Heart left ventricle (tissue), 16 donors: ENCODE measurements around the gene EVPLL. TPM values are rescaled to one million over a fixed set of nuclear protein-coding genes. Genes with fewer than 3 reads are reported as not detected.

Experiments used
- ATAC-seq, 4 donors: fragments of 200-7000 bp; cut with Tn5 transposase; one replicate each; pipeline ENCODE4 v1.9.1; 2020 to 2022; ENCODE audit warnings: moderate library complexity in 4 of 4, mild to moderate bottlenecking in 3 of 4, moderate number of reproducible peaks in 1 of 4
- DNase-seq, 5 donors: peaks; one replicate each; pipeline ENCODE4 v3.0.0-alpha.2; 2020
- H3K27ac ChIP-seq, 12 donors: fragments of 200-600 bp; sonication (generic) in 4 of 12; one replicate each; pipeline versions ENCODE4 v1.5.0 to v1.8.0; 2016 to 2022; ENCODE audit warnings: mild to moderate bottlenecking in 2 of 12
- H3K27me3 ChIP-seq, 9 donors: fragments of 200-600 bp; sonication (generic) in 2 of 9; one replicate each; pipeline versions ENCODE4 v1.5.1 to v1.8.0; 2016 to 2022; ENCODE audit warnings: mild to moderate bottlenecking in 3 of 9
- H3K36me3 ChIP-seq, 9 donors: fragments of 200-600 bp; sonication (generic) in 2 of 9; one replicate each; pipeline versions ENCODE4 v1.5.0 to v1.8.0; 2018 to 2022; ENCODE audit warnings: mild to moderate bottlenecking in 2 of 9
- H3K4me1 ChIP-seq, 12 donors: fragments of 200-600 bp; sonication (generic) in 4 of 12; one replicate each; pipeline versions ENCODE4 v1.5.0 to v1.8.0; 2016 to 2022; ENCODE audit warnings: mild to moderate bottlenecking in 3 of 12
- H3K4me3 ChIP-seq, 12 donors: fragments of 200-600 bp; sonication (generic) in 4 of 12; one replicate each; pipeline versions ENCODE4 v1.5.0 to v1.8.0; 2017 to 2022; ENCODE audit warnings: mild to moderate bottlenecking in 9 of 12, moderate library complexity in 4 of 12
- H3K9me3 ChIP-seq, 12 donors: fragments of 200-600 bp; sonication (generic) in 4 of 12; one replicate each; pipeline versions ENCODE4 v1.5.0 to v1.8.0; 2016 to 2022; ENCODE audit warnings: mild to moderate bottlenecking in 1 of 12
- POLR2A ChIP-seq, 2 donors: fragments of 450-650 bp; IDR thresholded peaks; one replicate each; pipeline ENCODE4 v1.6.1; 2017; ENCODE audit warnings: antibody characterized with exemption in 2 of 2, mild to moderate bottlenecking in 2 of 2, moderate library complexity in 2 of 2
- WGBS, 4 donors: extraction: QIAGEN DNeasy Blood & Tissue Kit in 2 of 4; methylation state at CpG; one replicate each; pipeline versions ENCODE4 v1.1.5 to v1.1.7; 2013 to 2018; 5-methylcytosine and 5-hydroxymethylcytosine counted together
- intact Hi-C, 10 donors: fragments of 100-400 bp; cut with DNase I; formaldehyde crosslinking; loops; one replicate each; pipeline versions ENCODE4 v1.11.1 to v1.14.2; 2022
- polyA plus RNA-seq, 2 donors: library from polyadenylated mRNA; stranded (reverse); fragments of 200-250 nt; gene quantifications; one replicate each; pipeline ENCODE4 v1.2.3, GENCODE V29; 2013
- total RNA-seq, 9 donors: library from RNA; depleted of rRNA in 2 of 9; stranded (reverse); fragments of >200 nt in 2 of 9; fragmentation: NEBNext Ultra II Directional in 3 of 9; extraction: Animal tissue kit (Norgen Biotek cat#: 25700) in 3 of 9; gene quantifications; one replicate each; pipeline versions ENCODE4 v1.1.0 to v1.2.4, GENCODE V29; 2016 to 2023
- TF ChIP-seq, protein P1 (sequence below), 12 donors: fragments of 200-600 bp; sonication (generic) in 4 of 12; IDR thresholded peaks; one replicate each; pipeline versions ENCODE4 v1.5.0 to v1.8.0; 2018 to 2022; ENCODE audit warnings: antibody characterized with exemption in 12 of 12, mild to moderate bottlenecking in 5 of 12
- donor health status: ischemic (EF 13 %, LVEDD 7.1; RV severe dilation, severe dysfunction).
- donor health status: healthy with polysubstance abuse.
- donor health status: DM: no; HTN: yes; CAD: no.
- donor health status: DM: no; HTN: no; CAD: no.
- donor health status: ischemic (EF 25% LVEDD 6.9; RV normal size, moderate dysfunction).
- donor health status: ischemic (EF 25% LVEDD 5.7; RV mildly dilated, moderate dysfunction).
- donor health status: healthy.
- donor health status: DM: yes; HTN: yes; CAD: no.
- donor health status: ischemic (EF 35%, LVEDD 5.7; RV mildly dilated, moderate dysfunction).
- donor health status: nonischemic (EF 11% LVEDD 7.7; RV severe dilation, severe dysfunction).
- donor health status: DM: yes; HTN: yes; CAD: no.
- donor health status: PGD.
- donor health status: ischemic (EF 29% LVEDD 5.4; RV normal size, mild dysfunction).
- donor health status: nonischemic (EF 23%, LVEDD 6.1; RV moderate dilation, normal function).

The EVPLL gene
- total and polyA plus RNA-seq, 11 donors: not detected

DNA sequence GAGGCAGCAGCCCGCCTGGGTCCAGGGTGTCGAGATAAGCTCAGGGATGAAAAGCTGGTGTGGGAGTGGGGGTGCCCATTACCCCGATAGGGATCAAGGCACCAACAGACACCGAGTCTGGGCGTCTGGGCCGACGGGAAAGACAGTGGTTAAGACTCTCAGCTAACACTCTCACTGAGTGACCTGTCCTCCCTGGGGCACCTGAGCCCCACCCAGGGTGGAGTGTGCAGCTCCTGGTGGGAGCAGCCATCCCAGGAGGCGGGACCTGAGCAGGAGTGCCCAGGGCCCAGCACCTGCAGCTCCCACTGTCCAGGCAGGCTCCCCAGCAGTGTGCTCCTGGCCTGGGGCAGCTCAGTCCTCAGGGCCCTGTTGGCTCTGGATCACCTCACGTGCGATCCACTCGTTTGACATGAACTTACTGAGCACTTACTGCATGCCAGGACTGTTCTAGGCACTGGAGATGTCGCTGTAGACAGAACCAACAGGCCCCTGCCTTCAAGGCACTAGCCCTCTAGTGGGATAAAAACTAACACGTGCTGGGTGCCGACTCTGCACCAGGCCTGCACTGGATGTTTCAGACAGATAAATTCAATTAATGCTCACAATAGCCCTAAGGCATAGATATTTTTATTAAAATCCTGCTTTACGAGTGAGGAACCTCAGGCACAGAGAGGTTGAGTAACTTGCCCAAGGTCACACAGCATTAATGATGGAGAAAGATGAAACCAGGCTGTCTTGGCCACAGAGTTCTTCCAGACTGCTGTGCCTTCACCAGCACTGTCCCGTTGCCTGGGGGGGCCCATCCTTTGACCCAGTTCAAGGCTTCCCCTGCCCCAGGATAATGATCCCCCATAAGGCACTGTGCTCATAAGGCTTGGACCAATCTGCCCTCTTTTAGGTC, 1.9 kb downstream of the EVPLL start:
- Histone ChIP-seq H3K27ac (no peak overlapping the region), H3K9me3 (peaks cover 0 to 10% (median 0%) of the 10 kb centered on the region in 12 donors), H3K4me1 (peaks cover 0 to 5% (median 0%) of the 10 kb centered on the region in 12 donors), H3K36me3 (no peaks in the 10 kb centered on the region), H3K4me3 (no peak overlapping the region), H3K27me3 (peaks cover 11 to 46% (median 24%) of the 10 kb centered on the region in 9 donors)
- intact Hi-C loops: no loop called here
- ATAC-seq (no peak), DNase-seq (no peak)
- 71 to 77% (median 75%) methylated on average over 13 to 16 of the region's 16 CpGs for WGBS, 4 donors
- TF ChIP-seq, protein P1, sequence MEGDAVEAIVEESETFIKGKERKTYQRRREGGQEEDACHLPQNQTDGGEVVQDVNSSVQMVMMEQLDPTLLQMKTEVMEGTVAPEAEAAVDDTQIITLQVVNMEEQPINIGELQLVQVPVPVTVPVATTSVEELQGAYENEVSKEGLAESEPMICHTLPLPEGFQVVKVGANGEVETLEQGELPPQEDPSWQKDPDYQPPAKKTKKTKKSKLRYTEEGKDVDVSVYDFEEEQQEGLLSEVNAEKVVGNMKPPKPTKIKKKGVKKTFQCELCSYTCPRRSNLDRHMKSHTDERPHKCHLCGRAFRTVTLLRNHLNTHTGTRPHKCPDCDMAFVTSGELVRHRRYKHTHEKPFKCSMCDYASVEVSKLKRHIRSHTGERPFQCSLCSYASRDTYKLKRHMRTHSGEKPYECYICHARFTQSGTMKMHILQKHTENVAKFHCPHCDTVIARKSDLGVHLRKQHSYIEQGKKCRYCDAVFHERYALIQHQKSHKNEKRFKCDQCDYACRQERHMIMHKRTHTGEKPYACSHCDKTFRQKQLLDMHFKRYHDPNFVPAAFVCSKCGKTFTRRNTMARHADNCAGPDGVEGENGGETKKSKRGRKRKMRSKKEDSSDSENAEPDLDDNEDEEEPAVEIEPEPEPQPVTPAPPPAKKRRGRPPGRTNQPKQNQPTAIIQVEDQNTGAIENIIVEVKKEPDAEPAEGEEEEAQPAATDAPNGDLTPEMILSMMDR (IDR thresholded peaks at IDR 0.05): no peak
- no peak for TF ChIP-seq POLR2A (IDR thresholded peaks at IDR 0.05)

DNA sequence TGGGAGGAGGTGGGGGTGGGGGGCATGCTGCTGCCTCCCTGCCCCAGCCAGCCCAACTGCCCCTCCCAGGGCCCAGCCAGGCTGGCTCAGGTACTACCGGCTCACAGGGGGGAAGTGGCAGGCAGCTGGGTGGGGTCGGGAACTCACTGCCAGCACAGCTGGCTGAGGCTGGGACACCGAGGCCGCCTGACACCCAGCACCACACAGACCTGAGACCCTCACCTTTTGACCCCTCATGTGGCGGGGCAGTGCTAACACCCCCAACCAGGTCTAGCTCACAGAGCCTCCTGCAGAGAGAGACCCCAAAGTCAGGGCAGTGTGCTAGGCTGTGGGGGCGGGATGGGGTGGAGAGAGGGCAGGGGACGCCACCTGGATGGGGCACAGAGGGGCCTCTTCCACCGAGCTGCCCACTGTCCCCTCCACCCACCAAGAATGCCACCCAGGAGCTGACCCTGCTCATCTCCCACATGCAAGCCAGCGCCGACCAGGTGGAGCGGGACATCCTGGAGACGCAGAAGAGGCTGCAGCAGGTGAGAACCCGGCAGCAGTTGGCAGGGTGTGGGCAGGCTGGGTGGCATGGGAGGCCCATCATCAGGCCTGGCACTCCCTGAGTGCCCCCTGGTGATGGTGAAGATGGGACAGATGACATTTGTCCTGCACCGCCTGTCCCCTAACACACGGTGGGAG, 3.0 kb downstream of the EVPLL start:
- ATAC-seq (no peak), DNase-seq (no peak)
- H3K27me3 ChIP-seq: peaks cover 11 to 46% (median 24%) of the 10 kb centered on the region in 9 donors
- no peak overlapping the region for H3K27ac ChIP-seq
- H3K36me3 ChIP-seq: no peaks in the 10 kb centered on the region
- TF ChIP-seq, protein P1 (IDR thresholded peaks at IDR 0.05): no peak
- TF ChIP-seq POLR2A (IDR thresholded peaks at IDR 0.05): no peak
- 68 to 75% (median 69%) methylated on average over 4 to 15 of the region's 15 CpGs for WGBS, 4 donors
- H3K9me3 ChIP-seq: peaks cover 0 to 3% (median 0%) of the 10 kb centered on the region in 12 donors
- intact Hi-C loops: no loop called here
- H3K4me1 ChIP-seq: peaks cover 0 to 5% (median 0%) of the 10 kb centered on the region in 12 donors
- H3K4me3 ChIP-seq: no peak overlapping the region

DNA sequence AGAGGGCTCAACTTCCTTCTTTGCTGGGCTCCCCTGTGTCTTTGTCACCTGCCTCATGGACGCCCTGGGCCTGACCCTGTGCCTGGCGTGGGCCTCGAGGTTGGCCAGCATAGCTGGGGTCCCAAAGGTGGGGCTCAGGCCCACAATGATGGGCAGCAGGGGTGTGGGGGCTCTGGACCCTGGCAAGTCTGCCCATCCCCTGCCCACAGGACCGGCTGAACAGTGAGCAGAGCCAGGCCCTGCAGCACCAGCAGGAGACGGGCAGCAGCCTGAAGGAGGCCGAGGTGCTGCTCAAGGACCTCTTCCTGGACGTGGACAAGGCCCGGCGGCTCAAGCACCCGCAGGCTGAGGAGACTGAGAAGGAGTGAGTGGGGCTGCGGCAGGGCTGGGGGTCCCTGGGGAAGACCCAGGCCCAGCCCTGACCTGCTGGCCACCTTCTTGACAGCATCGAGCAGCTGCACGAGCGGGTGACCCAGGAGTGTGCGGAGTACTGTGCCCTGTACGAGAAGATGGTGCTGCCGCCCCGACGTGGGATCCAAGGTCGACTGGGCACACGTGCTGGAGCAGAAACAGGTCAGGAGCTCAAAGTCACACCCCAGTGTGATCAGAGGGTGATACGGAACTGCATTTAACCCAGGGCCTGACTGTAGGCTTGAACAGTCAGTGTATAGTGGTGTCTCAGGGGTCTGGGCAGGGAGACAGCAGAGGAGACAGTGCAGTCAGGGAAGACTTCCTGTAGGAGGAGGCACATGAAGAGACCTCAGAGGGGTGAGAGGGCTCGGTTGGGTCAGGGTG, 3.8 kb downstream of the EVPLL start:
- Histone ChIP-seq H3K4me3 (no peak overlapping the region), H3K27ac (no peak overlapping the region), H3K4me1 (peaks cover 0 to 5% (median 0%) of the 10 kb centered on the region in 12 donors), H3K9me3 (no peaks in the 10 kb centered on the region), H3K27me3 (peaks cover 11 to 46% (median 24%) of the 10 kb centered on the region in 9 donors), H3K36me3 (no peaks in the 10 kb centered on the region)
- no peak for TF ChIP-seq POLR2A (IDR thresholded peaks at IDR 0.05)
- TF ChIP-seq, protein P1 (IDR thresholded peaks at IDR 0.05): no peak
- ATAC-seq (no peak), DNase-seq (no peak)
- intact Hi-C loops: no loop called here
- 81 to 84% (median 84%) methylated on average over 18 to 23 of the region's 23 CpGs for WGBS, 4 donors
